Neural cell (in vitro differentiated cells): Measurements from ENCODE around the gene DDX49. TPM values are rescaled to one million over a fixed set of nuclear protein-coding genes. Genes with fewer than 3 reads are reported as not detected.
"Not testable (repeated sequence)": the region's sequence is repeated elsewhere in the genome, so short reads cannot be mapped to it uniquely, and the experiment has no call there.

Experiments
- H2AFZ ChIP-seq: fragments of 200-600, 300-800 bp; sonication (generic), shearing (Covaris generic); 2 replicates; pipeline ENCODE4 v1.6.0; 2014; ENCODE audit warnings: low read depth, mild to moderate bottlenecking, antibody characterized with exemption, low read length, moderate library complexity
- H3F3A ChIP-seq: fragments of 200-600 bp; shearing (Covaris generic); 2 replicates; pipeline ENCODE4 v1.6.1; 2016; ENCODE audit warnings: mild to moderate bottlenecking, moderate library complexity, mixed read lengths, antibody characterized with exemption, low read length; ENCODE audit not compliant: insufficient read depth, poor library complexity, severe bottlenecking
- H3K27ac ChIP-seq: fragments of 200-600, 300-800 bp; sonication (generic), shearing (Covaris generic); 2 replicates; pipeline ENCODE4 v1.5.1; 2014; ENCODE audit warnings: mild to moderate bottlenecking, low read length, moderate library complexity
- H3K27me3 ChIP-seq: fragments of 300-800, 200-600 bp; sonication (generic), shearing (Covaris generic); 2 replicates; pipeline ENCODE4 v1.6.0; 2014; ENCODE audit warnings: mild to moderate bottlenecking, low read depth, low read length, moderate library complexity; ENCODE audit not compliant: insufficient read depth
- H3K36me3 ChIP-seq: fragments of 300-800, 200-600 bp; sonication (generic), shearing (Covaris generic); 2 replicates; pipeline ENCODE4 v1.5.1; 2014; ENCODE audit warnings: mild to moderate bottlenecking, antibody characterized with exemption, low read length, moderate library complexity; ENCODE audit not compliant: insufficient read depth
- H3K4me2 ChIP-seq: fragments of 300-800, 200-600 bp; sonication (generic), shearing (Covaris generic); 2 replicates; pipeline ENCODE4 v1.6.0; 2014; ENCODE audit warnings: mild to moderate bottlenecking, low read length
- H3K4me3 ChIP-seq: fragments of 300-800, 200-600 bp; sonication (generic), shearing (Covaris generic); 2 replicates; pipeline ENCODE4 v1.5.1; 2014; ENCODE audit warnings: mild to moderate bottlenecking, low read length, moderate library complexity
- H3K79me2 ChIP-seq: fragments of 200-600 bp; shearing (Covaris generic); replicated peaks from 2 replicates; pipeline ENCODE4 v1.6.0; 2014; ENCODE audit warnings: mild to moderate bottlenecking, low read length, moderate library complexity; ENCODE audit not compliant: insufficient read depth
- H3K9ac ChIP-seq: fragments of 300-800, 200-600 bp; sonication (generic), shearing (Covaris generic); 2 replicates; pipeline ENCODE4 v1.6.1; 2016; ENCODE audit warnings: mild to moderate bottlenecking, low read length, mixed read lengths
- H3K9me2 ChIP-seq: fragments of 200-600 bp; shearing (Covaris generic); 2 replicates; pipeline ENCODE4 v1.6.1; 2016; ENCODE audit warnings: mild to moderate bottlenecking, low read length, mixed read lengths; ENCODE audit not compliant: insufficient read depth
- H3K9me3 ChIP-seq: fragments of 200-600, 300-800 bp; sonication (generic), shearing (Covaris generic); 2 replicates; pipeline ENCODE4 v1.6.1; 2016; ENCODE audit warnings: mild to moderate bottlenecking, mixed run types, low read length, moderate library complexity, mixed read lengths
- H4K20me1 ChIP-seq: fragments of 200-600 bp; shearing (Covaris generic); 2 replicates; pipeline ENCODE4 v1.6.1; 2016; ENCODE audit warnings: mild to moderate bottlenecking, mixed run types; ENCODE audit not compliant: insufficient read depth
- EP300 ChIP-seq: fragments of 450-650 bp; conservative IDR thresholded peaks from 2 replicates; pipeline ENCODE4 v1.6.1; 2014; ENCODE audit warnings: antibody characterized with exemption, mild to moderate bottlenecking, moderate library complexity; ENCODE audit not compliant: poor library complexity, severe bottlenecking
- EZH2 ChIP-seq: fragments of 200-600, 300-800 bp; shearing (Covaris generic), sonication (generic); IDR thresholded peaks from 2 replicates; pipeline ENCODE4 v1.6.1; 2014; ENCODE audit warnings: antibody characterized with exemption, low read length, borderline replicate concordance, mild to moderate bottlenecking; ENCODE audit not compliant: insufficient read depth, poor library complexity, severe bottlenecking
- MXI1 ChIP-seq: fragments of 450-650 bp; conservative IDR thresholded peaks from 2 replicates; pipeline ENCODE4 v1.6.1; 2014; ENCODE audit warnings: antibody characterized with exemption, mild to moderate bottlenecking; ENCODE audit not compliant: poor library complexity, severe bottlenecking
- POLR2AphosphoS5 ChIP-seq: IDR thresholded peaks from 2 replicates; pipeline ENCODE4 v1.6.1; 2012
- RAD21 ChIP-seq: fragments of 450-650 bp; conservative IDR thresholded peaks from 2 replicates; pipeline ENCODE4 v1.6.1; 2014; ENCODE audit warnings: antibody characterized with exemption, mild to moderate bottlenecking, moderate library complexity
- SMC3 ChIP-seq: fragments of 450-650 bp; conservative IDR thresholded peaks from 2 replicates; pipeline ENCODE4 v1.6.1; 2014; ENCODE audit warnings: antibody characterized with exemption, mild to moderate bottlenecking, moderate library complexity; ENCODE audit not compliant: poor library complexity
- TAF1 ChIP-seq: IDR thresholded peaks from 2 replicates; pipeline ENCODE4 v1.6.1; 2012; ENCODE audit warnings: low read depth
- polyA plus RNA-seq: library from polyadenylated mRNA; depleted of rRNA; stranded (reverse); fragments of >200 nt; gene quantifications from 2 replicates; pipeline ENCODE4 v1.2.3, GENCODE V29; 2014
- TF ChIP-seq, protein P1 (sequence below): IDR thresholded peaks from 2 replicates; pipeline ENCODE4 v1.6.1; 2012; ENCODE audit warnings: borderline replicate concordance
- TF ChIP-seq, protein P2 (sequence below): fragments of 450-650 bp; IDR thresholded peaks from 2 replicates; pipeline ENCODE4 v1.5.1; 2014; ENCODE audit warnings: antibody characterized with exemption, mild to moderate bottlenecking, moderate library complexity; ENCODE audit not compliant: poor library complexity, severe bottlenecking

Gene DDX49
- polyA plus RNA-seq, 1 donor from 2014 or later = 90.7 TPM

DNA sequence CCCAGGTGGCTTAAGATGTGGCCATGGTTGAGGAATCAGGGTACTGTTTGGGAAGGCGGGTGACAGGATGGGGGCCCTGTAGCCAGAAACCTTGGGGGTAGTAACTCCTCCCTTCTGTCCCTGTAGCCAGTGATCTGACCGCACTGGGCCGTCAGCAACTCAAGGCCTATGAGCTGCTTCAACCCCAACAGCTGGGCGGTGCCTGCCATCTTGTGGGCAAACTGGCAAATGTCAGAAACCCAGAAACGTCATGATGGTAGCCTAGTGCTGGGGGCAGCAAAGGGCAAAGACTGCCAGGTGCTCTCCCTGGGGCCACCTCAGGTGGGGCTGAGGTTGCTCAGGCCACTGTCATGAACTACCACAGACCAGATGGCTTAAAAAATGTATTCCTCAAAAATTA is 3.9 kb upstream of the DDX49 start:
- H3K27ac ChIP-seq = no peak overlapping the region
- no peaks in the 10 kb centered on the region for H3K9me2 ChIP-seq
- H3K4me3 ChIP-seq = no peak overlapping the region
- H4K20me1 ChIP-seq = no peaks in the 10 kb centered on the region
- peaks cover 4% of the 10 kb centered on the region for H3K36me3 ChIP-seq
- no peak for TF ChIP-seq EZH2
- TF ChIP-seq SMC3 = peak; percentile 27
- no peak for TF ChIP-seq POLR2AphosphoS5
- TF ChIP-seq RAD21 = peak; percentile 55
- no peak for TF ChIP-seq EP300
- TF ChIP-seq, protein P1, sequence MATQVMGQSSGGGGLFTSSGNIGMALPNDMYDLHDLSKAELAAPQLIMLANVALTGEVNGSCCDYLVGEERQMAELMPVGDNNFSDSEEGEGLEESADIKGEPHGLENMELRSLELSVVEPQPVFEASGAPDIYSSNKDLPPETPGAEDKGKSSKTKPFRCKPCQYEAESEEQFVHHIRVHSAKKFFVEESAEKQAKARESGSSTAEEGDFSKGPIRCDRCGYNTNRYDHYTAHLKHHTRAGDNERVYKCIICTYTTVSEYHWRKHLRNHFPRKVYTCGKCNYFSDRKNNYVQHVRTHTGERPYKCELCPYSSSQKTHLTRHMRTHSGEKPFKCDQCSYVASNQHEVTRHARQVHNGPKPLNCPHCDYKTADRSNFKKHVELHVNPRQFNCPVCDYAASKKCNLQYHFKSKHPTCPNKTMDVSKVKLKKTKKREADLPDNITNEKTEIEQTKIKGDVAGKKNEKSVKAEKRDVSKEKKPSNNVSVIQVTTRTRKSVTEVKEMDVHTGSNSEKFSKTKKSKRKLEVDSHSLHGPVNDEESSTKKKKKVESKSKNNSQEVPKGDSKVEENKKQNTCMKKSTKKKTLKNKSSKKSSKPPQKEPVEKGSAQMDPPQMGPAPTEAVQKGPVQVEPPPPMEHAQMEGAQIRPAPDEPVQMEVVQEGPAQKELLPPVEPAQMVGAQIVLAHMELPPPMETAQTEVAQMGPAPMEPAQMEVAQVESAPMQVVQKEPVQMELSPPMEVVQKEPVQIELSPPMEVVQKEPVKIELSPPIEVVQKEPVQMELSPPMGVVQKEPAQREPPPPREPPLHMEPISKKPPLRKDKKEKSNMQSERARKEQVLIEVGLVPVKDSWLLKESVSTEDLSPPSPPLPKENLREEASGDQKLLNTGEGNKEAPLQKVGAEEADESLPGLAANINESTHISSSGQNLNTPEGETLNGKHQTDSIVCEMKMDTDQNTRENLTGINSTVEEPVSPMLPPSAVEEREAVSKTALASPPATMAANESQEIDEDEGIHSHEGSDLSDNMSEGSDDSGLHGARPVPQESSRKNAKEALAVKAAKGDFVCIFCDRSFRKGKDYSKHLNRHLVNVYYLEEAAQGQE = no peak
- TF ChIP-seq TAF1 = no peak
- TF ChIP-seq MXI1 = no peak
- TF ChIP-seq, protein P2, sequence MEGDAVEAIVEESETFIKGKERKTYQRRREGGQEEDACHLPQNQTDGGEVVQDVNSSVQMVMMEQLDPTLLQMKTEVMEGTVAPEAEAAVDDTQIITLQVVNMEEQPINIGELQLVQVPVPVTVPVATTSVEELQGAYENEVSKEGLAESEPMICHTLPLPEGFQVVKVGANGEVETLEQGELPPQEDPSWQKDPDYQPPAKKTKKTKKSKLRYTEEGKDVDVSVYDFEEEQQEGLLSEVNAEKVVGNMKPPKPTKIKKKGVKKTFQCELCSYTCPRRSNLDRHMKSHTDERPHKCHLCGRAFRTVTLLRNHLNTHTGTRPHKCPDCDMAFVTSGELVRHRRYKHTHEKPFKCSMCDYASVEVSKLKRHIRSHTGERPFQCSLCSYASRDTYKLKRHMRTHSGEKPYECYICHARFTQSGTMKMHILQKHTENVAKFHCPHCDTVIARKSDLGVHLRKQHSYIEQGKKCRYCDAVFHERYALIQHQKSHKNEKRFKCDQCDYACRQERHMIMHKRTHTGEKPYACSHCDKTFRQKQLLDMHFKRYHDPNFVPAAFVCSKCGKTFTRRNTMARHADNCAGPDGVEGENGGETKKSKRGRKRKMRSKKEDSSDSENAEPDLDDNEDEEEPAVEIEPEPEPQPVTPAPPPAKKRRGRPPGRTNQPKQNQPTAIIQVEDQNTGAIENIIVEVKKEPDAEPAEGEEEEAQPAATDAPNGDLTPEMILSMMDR = peak; percentile 52
- H3K4me2 ChIP-seq = no peak overlapping the region
- H3K9ac ChIP-seq = no peak overlapping the region
- H3K9me3 ChIP-seq = no peaks in the 10 kb centered on the region
- no peak overlapping the region for H2AFZ ChIP-seq
- H3K27me3 ChIP-seq = no peaks in the 10 kb centered on the region
- H3K79me2 ChIP-seq = peaks cover 32% of the 10 kb centered on the region
- no peaks in the 10 kb centered on the region for H3F3A ChIP-seq

DNA sequence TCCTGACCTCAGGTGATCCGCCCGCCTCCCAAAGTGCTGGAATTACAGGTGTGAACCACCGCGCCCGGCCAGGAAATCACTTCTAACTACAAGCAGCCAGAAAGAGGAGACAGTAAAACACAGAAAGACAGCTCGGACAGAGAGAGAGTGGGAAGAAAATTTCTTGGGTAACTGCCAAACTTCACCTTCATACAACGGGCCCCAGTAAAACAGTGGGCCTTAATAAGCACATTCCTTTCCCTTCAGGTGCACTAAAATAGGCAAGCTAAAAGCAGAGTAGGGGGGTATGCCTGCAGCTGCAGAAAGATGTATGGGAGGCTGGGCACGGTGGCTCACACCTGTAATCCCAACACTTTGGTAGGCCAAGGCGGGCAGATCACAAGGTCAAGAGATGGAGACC is 1.9 kb upstream of the DDX49 start:
- not testable (repeated sequence) for H3K27me3 ChIP-seq, H3K9me3 ChIP-seq, H3K36me3 ChIP-seq, H3K4me2 ChIP-seq, H3K27ac ChIP-seq, H3K9ac ChIP-seq, H3F3A ChIP-seq, H4K20me1 ChIP-seq, H2AFZ ChIP-seq, H3K9me2 ChIP-seq
- Histone ChIP-seq H3K4me3 (peak overlapping the region; percentile 89), H3K79me2 (peaks cover 32% of the 10 kb centered on the region)

DNA sequence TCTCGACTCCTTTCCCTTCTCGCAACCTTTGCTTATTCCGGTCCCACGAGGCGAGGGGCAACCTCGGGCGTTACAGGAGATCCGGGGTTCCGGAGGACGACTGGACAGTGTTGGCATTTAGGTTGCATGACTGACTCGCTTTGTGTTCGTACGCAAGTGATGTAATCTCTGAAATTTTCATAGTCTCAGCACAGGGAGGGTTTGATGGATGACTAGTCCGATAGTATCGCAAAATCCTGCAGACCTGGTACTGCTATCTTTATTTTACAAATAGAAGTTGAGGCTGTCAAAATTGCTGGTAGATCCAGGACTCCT is 342 bp downstream of the DDX49 start:
- H3K27ac ChIP-seq = peak overlapping the region; percentile 70
- peaks cover 32% of the 10 kb centered on the region for H3K79me2 ChIP-seq
- H3K9me3 ChIP-seq = no peaks in the 10 kb centered on the region
- H3K9ac ChIP-seq = peak overlapping the region; percentile 84
- peak overlapping the region; percentile 89 for H3K4me3 ChIP-seq
- peak overlapping the region; percentile 65 for H2AFZ ChIP-seq
- H3K27me3 ChIP-seq = no peaks in the 10 kb centered on the region
- peak overlapping the region; percentile 95 for H3K4me2 ChIP-seq
- no peaks in the 10 kb centered on the region for H3K36me3 ChIP-seq
- no peaks in the 10 kb centered on the region for H3K9me2 ChIP-seq
- no peaks in the 10 kb centered on the region for H3F3A ChIP-seq
- no peaks in the 10 kb centered on the region for H4K20me1 ChIP-seq
- TF ChIP-seq, protein P1 = no peak
- TF ChIP-seq EP300 = peak; percentile 1
- TF ChIP-seq SMC3 = peak; percentile 5
- TF ChIP-seq, protein P2 = no peak
- TF ChIP-seq EZH2 = no peak
- no peak for TF ChIP-seq TAF1
- no peak for TF ChIP-seq MXI1
- TF ChIP-seq RAD21 = no peak
- no peak for TF ChIP-seq POLR2AphosphoS5
